CD4-positive, CD25-positive, alpha-beta regulatory T cell (primary cell): ENCODE results near the gene MIER2. TPM values are rescaled to one million over a fixed set of nuclear protein-coding genes. Genes with fewer than 3 reads are reported as not detected.

Source experiments
- ATAC-seq, 2 donors: fragments of 150-1000 bp; cut with Tn5 transposase; one replicate each; pipeline ENCODE4 v1.10.0; 2021; ENCODE audit warnings: low read depth in 2 of 2, moderate number of reproducible peaks in 2 of 2, moderate library complexity in 1 of 2
- DNase-seq, 3 donors: peaks; one replicate each; pipeline versions ENCODE4 v3.0.0 to v3.0.0-alpha.2; 2012 to 2022; ENCODE audit warnings: mixed read lengths in 1 of 3
- H3K27ac ChIP-seq: one replicate; pipeline ENCODE4 v1.7.0; 2013; ENCODE audit warnings: mild to moderate bottlenecking, low read length; ENCODE audit not compliant: insufficient read depth, poor library complexity, severe bottlenecking
- H3K27me3 ChIP-seq: one replicate; pipeline ENCODE4 v1.7.0; 2013; ENCODE audit warnings: low read length; ENCODE audit not compliant: control insufficient read depth, insufficient read depth
- H3K36me3 ChIP-seq: one replicate; pipeline ENCODE4 v1.7.0; 2013; ENCODE audit warnings: mild to moderate bottlenecking, low read length, moderate library complexity; ENCODE audit not compliant: control insufficient read depth, insufficient read depth
- H3K4me1 ChIP-seq: 2 replicates; pipeline ENCODE4 v1.7.0; 2013; ENCODE audit warnings: mild to moderate bottlenecking, low read length; ENCODE audit not compliant: insufficient read depth, control insufficient read depth, poor library complexity, severe bottlenecking
- H3K4me3 ChIP-seq: one replicate; pipeline ENCODE4 v1.7.0; 2013; ENCODE audit warnings: low read depth, mild to moderate bottlenecking, low read length, moderate library complexity
- H3K9me3 ChIP-seq, 2 experiments: 1 replicate in 1 of 2; 2 replicates in 1 of 2; pipeline ENCODE4 v1.7.0; 2013; ENCODE audit warnings: low read length in 2 of 2, mild to moderate bottlenecking in 1 of 2, moderate library complexity in 1 of 2; ENCODE audit not compliant: control insufficient read depth in 2 of 2
- H3K27ac Mint-ChIP-seq, 3 donors: one replicate each; pipeline ENCODE4 v1.8.0; 2020 to 2022; ENCODE audit warnings: mild to moderate bottlenecking in 3 of 3, mixed read lengths in 3 of 3, moderate library complexity in 2 of 3
- H3K27me3 Mint-ChIP-seq: one replicate; pipeline ENCODE4 v1.8.0; 2022; ENCODE audit warnings: mild to moderate bottlenecking, mixed read lengths
- H3K36me3 Mint-ChIP-seq: one replicate; pipeline ENCODE4 v1.8.0; 2020; ENCODE audit warnings: mixed read lengths
- H3K4me1 Mint-ChIP-seq, 4 donors: one replicate each; pipeline ENCODE4 v1.8.0; 2020 to 2022; ENCODE audit warnings: mixed read lengths in 4 of 4, mild to moderate bottlenecking in 1 of 4
- H3K4me3 Mint-ChIP-seq, 4 donors: one replicate each; pipeline ENCODE4 v1.8.0; 2020 to 2022; ENCODE audit warnings: mild to moderate bottlenecking in 4 of 4, mixed read lengths in 4 of 4, moderate library complexity in 3 of 4
- H3K9me3 Mint-ChIP-seq, 7 donors: one replicate each; pipeline ENCODE4 v1.8.0; 2020 to 2022; ENCODE audit warnings: mixed read lengths in 7 of 7, mild to moderate bottlenecking in 3 of 7, moderate library complexity in 2 of 7
- polyA plus RNA-seq, 4 donors: library from polyadenylated mRNA; unstranded; fragments of 300-500 nt; fragmentation: Illumina TruSeq; gene quantifications; one replicate each; pipeline ENCODE4 v1.2.3, GENCODE V29; 2021
- total RNA-seq: library from RNA; stranded (reverse); gene quantifications from one replicate; pipeline ENCODE4 v1.2.3, GENCODE V29; 2022

MIER2 gene
- total and polyA plus RNA-seq, 5 donors from 2014 or later, result 2.0 to 15.8 (median 3.0) TPM

DNA sequence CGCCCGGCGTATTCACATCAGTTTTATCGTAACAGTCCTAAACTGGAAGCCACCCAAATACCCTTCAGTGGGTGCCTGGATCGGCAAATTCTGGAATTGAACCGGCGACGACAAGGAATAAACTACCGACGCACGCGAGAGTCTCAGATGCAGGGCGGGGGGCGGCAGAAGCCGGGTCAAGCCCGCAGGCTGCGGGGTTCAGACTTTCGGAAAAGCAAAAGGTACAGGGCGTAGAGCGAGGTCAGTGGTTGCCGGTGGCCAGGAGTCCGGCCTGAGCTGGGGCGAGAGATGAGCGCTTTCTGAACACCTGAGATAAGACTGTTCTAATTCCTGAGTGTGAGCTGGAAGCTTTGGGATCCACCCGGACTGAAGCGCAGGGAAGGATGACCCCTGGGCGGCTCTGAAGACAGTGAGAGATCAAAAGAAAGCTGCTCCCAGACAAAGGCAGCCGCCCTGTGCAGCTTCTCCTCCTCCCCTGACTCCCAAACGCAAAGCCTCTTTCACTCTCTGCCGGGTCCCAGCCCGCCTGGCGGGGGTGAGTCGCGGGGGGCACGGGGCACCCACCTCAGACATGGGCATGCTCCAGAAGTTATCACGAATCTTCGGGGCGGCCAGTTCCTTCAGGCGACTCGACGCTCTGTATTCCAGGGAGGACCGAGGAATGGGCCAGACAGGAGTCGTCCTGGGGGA is 26.2 kb upstream of the MIER2 start:
- peaks cover 0 to 2% (median 0%) of the 10 kb centered on the region in 7 donors for H3K9me3 Mint-ChIP-seq
- H3K9me3 ChIP-seq, result no peaks in the 10 kb centered on the region
- H3K27ac Mint-ChIP-seq, result peak overlapping the region in 1 of 3 donors; percentile 43
- H3K4me3 ChIP-seq, result no peak overlapping the region
- no peaks in the 10 kb centered on the region for H3K4me1 ChIP-seq
- no peaks in the 10 kb centered on the region for H3K36me3 Mint-ChIP-seq
- H3K27me3 ChIP-seq, result no peaks in the 10 kb centered on the region
- peaks cover under 1% of the 10 kb centered on the region for H3K27me3 Mint-ChIP-seq
- no peaks in the 10 kb centered on the region for H3K4me1 Mint-ChIP-seq
- DNase-seq, result no peak
- ATAC-seq, result no peak
- H3K36me3 ChIP-seq, result no peaks in the 10 kb centered on the region
- no peak overlapping the region for H3K4me3 Mint-ChIP-seq
- H3K27ac ChIP-seq, result no peak overlapping the region

DNA sequence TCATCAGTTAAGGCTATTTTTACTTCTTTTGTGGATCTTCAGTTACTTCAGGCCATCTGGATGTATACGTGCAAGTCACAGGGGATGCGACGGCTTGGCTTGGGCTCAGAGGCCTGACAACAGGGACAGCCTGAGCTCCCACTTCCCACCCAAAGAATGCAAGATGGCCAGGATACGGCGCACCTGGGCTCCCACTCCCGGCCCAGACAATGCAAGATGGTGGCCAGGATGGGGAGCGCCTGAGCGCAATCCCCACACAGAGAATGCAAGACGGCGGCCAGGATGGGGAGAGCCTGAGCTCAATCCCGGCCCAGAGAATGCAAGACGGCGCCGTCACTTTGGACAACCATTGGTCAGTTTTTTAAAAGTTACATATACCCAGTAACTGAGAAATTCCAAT is 25.3 kb upstream of the MIER2 start:
- Histone ChIP-seq H3K4me1 (no peaks in the 10 kb centered on the region), H3K27me3 (no peaks in the 10 kb centered on the region), H3K36me3 (no peaks in the 10 kb centered on the region), H3K27ac (no peak overlapping the region), H3K9me3 (no peaks in the 10 kb centered on the region), H3K4me3 (no peak overlapping the region)
- ATAC-seq (no peak), DNase-seq (no peak)
- Mint-ChIP-seq H3K36me3 (no peaks in the 10 kb centered on the region), H3K27me3 (no peaks in the 10 kb centered on the region), H3K27ac (no peak overlapping the region), H3K4me1 (no peaks in the 10 kb centered on the region), H3K4me3 (no peak overlapping the region), H3K9me3 (peaks cover 0 to 2% (median 0%) of the 10 kb centered on the region in 7 donors)

DNA sequence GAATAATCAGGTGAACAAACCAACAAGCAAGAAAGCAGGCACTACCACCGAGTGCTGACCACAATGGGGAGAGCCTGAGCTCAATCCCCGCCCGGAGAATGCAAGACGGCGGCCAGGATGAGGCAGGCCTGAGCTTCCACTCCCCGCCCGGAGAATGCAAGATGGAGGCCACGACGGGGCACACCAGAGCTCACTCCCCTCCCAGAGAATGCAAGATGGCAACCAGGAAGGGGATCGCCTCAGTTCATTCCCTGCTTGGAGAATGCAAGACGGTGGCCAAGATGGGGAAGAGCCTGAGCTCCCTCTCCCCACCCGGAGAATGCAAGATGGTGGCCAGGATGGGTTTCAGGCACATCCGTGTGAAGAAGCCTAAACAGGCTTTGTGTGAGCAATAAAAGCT is 24.7 kb upstream of the MIER2 start:
- Mint-ChIP-seq H3K4me3 (no peak overlapping the region), H3K36me3 (no peaks in the 10 kb centered on the region), H3K4me1 (no peaks in the 10 kb centered on the region), H3K9me3 (peaks cover 0 to 2% (median 0%) of the 10 kb centered on the region in 7 donors), H3K27ac (no peak overlapping the region), H3K27me3 (no peaks in the 10 kb centered on the region)
- no peak for DNase-seq
- Histone ChIP-seq H3K36me3 (no peaks in the 10 kb centered on the region), H3K4me3 (no peak overlapping the region), H3K27me3 (no peaks in the 10 kb centered on the region), H3K27ac (no peak overlapping the region), H3K9me3 (no peaks in the 10 kb centered on the region), H3K4me1 (no peaks in the 10 kb centered on the region)
- ATAC-seq, result no peak

DNA sequence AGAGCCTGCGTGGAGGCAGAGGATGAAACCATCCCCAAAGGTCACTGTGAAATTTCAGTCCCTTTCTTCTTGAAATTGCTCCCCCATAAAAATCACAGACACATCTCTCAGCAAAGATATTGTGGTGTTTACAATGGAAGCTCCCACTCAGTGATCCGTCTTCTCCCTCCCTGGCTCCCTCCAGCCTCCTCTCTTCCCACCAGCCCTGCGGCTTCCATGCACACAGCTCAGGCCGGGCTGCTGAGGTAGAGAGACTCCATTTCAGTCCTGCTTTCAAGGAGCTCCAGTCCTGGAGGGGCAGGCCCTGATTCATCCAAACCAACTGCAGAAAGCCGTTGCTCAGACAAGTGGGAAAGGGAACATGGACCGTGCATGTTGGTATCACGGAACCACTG is 24.0 kb upstream of the MIER2 start:
- Histone ChIP-seq H3K4me3 (no peak overlapping the region), H3K27me3 (no peaks in the 10 kb centered on the region), H3K9me3 (no peaks in the 10 kb centered on the region), H3K27ac (no peak overlapping the region), H3K36me3 (no peaks in the 10 kb centered on the region), H3K4me1 (no peaks in the 10 kb centered on the region)
- Mint-ChIP-seq H3K4me1 (no peaks in the 10 kb centered on the region), H3K4me3 (no peak overlapping the region), H3K9me3 (peaks cover 0 to 2% (median 0%) of the 10 kb centered on the region in 7 donors), H3K27ac (no peak overlapping the region), H3K27me3 (no peaks in the 10 kb centered on the region), H3K36me3 (no peaks in the 10 kb centered on the region)
- DNase-seq (no peak), ATAC-seq (no peak)

DNA sequence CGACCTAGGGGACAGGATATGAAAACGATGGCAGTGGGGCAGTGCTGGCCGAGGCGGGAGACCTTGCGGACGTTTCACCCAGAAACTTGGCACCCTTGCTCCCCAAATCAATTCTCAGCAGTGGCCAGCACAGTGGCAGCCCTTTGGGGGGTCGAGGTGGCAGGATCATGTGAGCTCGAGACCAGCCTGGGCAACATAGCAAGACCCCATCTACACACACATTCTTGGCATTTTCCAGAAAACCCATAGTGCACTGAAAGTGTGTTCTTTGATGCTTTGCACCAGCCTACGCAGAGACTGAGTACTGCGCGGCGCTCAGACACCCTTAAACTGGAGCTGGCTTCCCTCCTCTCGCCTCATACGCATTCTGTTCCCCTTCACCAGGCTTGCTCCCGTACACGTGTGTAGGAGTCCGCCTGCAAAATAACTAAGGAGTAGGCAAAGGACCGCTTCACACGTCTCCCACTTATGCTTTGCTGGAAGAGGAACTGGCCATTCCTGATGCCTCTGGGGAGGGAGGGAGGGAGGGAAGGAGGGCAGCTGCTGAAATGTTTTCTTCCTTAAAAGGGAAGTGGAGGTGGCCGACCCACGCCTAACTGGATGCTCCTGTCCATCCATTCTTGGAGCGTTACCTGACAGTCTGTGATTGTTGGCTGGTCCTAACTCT is 23.5 kb upstream of the MIER2 start:
- H3K4me3 ChIP-seq, result no peak overlapping the region
- DNase-seq (no peak), ATAC-seq (no peak)
- no peak overlapping the region for H3K4me3 Mint-ChIP-seq
- no peaks in the 10 kb centered on the region for H3K36me3 ChIP-seq
- no peaks in the 10 kb centered on the region for H3K4me1 Mint-ChIP-seq
- H3K27ac ChIP-seq, result no peak overlapping the region
- no peaks in the 10 kb centered on the region for H3K27me3 Mint-ChIP-seq
- no peaks in the 10 kb centered on the region for H3K4me1 ChIP-seq
- H3K9me3 ChIP-seq, result no peaks in the 10 kb centered on the region
- H3K27me3 ChIP-seq, result no peaks in the 10 kb centered on the region
- H3K9me3 Mint-ChIP-seq, result peaks cover 0 to 2% (median 0%) of the 10 kb centered on the region in 7 donors
- H3K27ac Mint-ChIP-seq, result peak overlapping the region in 1 of 3 donors; percentile 26
- no peaks in the 10 kb centered on the region for H3K36me3 Mint-ChIP-seq

DNA sequence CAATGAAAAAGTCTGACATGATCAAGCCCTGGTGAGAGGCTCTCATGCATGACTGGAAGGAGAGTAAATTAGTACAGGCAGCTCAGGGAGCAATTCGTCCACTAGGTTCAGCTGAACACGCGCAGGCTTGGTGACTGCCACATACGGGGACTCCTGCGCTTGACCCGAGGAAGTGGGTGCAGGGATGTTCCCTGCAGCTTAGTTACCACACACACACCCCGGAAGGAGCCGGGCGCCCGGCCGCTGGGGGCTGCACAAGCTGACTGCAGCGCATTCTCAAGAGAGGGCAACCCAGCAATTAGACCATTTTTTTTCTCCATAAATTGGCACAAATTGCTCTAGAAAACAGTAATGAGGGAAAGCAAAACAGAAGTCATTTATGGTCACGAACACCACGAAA is 23.0 kb upstream of the MIER2 start:
- ATAC-seq (no peak), DNase-seq (no peak)
- H3K27ac Mint-ChIP-seq, result peak overlapping the region in 1 of 3 donors; percentile 26
- Histone ChIP-seq H3K9me3 (no peaks in the 10 kb centered on the region), H3K27me3 (no peaks in the 10 kb centered on the region), H3K27ac (no peak overlapping the region), H3K36me3 (no peaks in the 10 kb centered on the region), H3K4me1 (no peaks in the 10 kb centered on the region), H3K4me3 (no peak overlapping the region)
- no peaks in the 10 kb centered on the region for H3K27me3 Mint-ChIP-seq
- H3K9me3 Mint-ChIP-seq, result peaks cover 0 to 2% (median 0%) of the 10 kb centered on the region in 7 donors
- no peaks in the 10 kb centered on the region for H3K4me1 Mint-ChIP-seq
- no peak overlapping the region for H3K4me3 Mint-ChIP-seq
- H3K36me3 Mint-ChIP-seq, result no peaks in the 10 kb centered on the region

DNA sequence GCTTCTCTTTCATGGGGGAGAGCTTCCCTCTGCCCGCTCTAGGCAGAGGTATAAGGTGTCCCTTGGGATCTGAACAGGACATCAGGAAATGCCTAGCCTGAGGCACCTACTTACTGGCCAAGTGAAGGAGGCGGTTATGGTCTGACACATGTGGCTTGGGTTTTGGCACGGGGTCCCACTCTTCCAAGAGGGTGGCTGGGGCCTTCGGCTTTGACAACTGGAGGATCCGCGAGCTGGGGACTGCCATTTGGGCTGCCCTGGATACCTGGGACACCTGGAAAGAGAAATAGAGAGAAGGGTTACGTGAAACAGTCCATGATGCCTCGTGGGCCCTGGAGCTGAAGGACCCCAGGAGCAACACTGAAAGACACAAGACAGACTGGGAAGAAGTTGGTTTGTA is 22.4 kb upstream of the MIER2 start:
- Mint-ChIP-seq H3K4me3 (no peak overlapping the region), H3K27ac (no peak overlapping the region), H3K9me3 (peaks cover 0 to 2% (median 0%) of the 10 kb centered on the region in 7 donors), H3K27me3 (no peaks in the 10 kb centered on the region), H3K36me3 (no peaks in the 10 kb centered on the region), H3K4me1 (no peaks in the 10 kb centered on the region)
- no peak overlapping the region for H3K4me3 ChIP-seq
- no peak for ATAC-seq
- no peaks in the 10 kb centered on the region for H3K4me1 ChIP-seq
- no peak overlapping the region for H3K27ac ChIP-seq
- no peaks in the 10 kb centered on the region for H3K9me3 ChIP-seq
- H3K27me3 ChIP-seq, result no peaks in the 10 kb centered on the region
- no peaks in the 10 kb centered on the region for H3K36me3 ChIP-seq
- no peak for DNase-seq
